Left forelimb (tissue), 1 donor: ENCODE results near the gene SLC7A4.
"Not testable (repeated sequence)": the region's sequence is repeated elsewhere in the genome, so short reads cannot be mapped to it uniquely, and the experiment has no call there.

Experiments used
- DNase-seq: peaks from one replicate; pipeline ENCODE4 v3.0.0-alpha.2; 2018; ENCODE audit warnings: low spot score

Gene SLC7A4

GRCh38 chr22:21016644-21017420, 15.5 kb downstream of the SLC7A4 start:
- no peak for DNase-seq

GRCh38 chr22:21015466-21016006, 16.8 kb downstream of the SLC7A4 start:
- no peak for DNase-seq

- DNase-seq: peak; percentile 81
These were observed 17.5 kb downstream of the SLC7A4 start, which contains the start of gene P2RX6 for GRCh38 chr22:21014726-21015465. TSS of gene P2RX6 (plus strand) at chr22:21015165. CDS start at chr22:21015175, 10 bp downstream.

DNA sequence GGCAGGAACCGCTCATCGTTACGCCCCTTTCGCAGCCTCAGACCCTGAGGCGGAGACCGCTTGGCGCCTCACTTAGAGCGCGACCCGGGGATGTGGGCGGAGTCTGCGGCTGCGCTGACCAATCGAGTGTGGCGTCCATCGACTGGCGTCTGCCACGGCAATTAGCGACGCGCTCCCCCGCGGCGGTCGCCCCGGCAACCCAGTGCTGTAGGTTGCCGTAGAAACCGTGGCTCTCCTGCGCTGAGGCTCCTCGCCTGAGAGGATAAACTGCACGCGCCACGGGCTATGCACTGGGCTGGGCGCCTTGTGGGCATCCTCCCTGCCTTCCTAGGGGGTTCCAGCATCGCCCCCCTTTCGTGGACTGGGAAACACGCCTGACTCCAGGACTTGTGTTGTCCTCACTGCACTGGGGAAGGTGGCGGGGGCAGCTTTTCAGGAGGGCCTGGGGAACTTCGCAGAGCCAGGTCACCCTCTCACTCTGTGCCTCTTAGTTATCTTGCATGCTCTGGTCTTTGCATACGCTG, 18.1 kb downstream of the SLC7A4 start:
- DNase-seq: peak; percentile 92

GRCh38 chr22:21013657-21014201, 18.6 kb downstream of the SLC7A4 start:
- no peak for DNase-seq

GRCh38 chr22:21012446-21013407, 19.6 kb downstream of the SLC7A4 start:
- no peak for DNase-seq

GRCh38 chr22:21010426-21011113, 21.8 kb downstream of the SLC7A4 start:
- DNase-seq: no peak

- no peak for DNase-seq
These were observed 22.5 kb downstream of the SLC7A4 start for GRCh38 chr22:21009638-21010425.

- not testable (repeated sequence) for DNase-seq
These were observed 23.2 kb downstream of the SLC7A4 start for GRCh38 chr22:21009208-21009607.

- DNase-seq: no peak
These were observed 28.6 kb downstream of the SLC7A4 start for GRCh38 chr22:21003782-21004181.

DNA sequence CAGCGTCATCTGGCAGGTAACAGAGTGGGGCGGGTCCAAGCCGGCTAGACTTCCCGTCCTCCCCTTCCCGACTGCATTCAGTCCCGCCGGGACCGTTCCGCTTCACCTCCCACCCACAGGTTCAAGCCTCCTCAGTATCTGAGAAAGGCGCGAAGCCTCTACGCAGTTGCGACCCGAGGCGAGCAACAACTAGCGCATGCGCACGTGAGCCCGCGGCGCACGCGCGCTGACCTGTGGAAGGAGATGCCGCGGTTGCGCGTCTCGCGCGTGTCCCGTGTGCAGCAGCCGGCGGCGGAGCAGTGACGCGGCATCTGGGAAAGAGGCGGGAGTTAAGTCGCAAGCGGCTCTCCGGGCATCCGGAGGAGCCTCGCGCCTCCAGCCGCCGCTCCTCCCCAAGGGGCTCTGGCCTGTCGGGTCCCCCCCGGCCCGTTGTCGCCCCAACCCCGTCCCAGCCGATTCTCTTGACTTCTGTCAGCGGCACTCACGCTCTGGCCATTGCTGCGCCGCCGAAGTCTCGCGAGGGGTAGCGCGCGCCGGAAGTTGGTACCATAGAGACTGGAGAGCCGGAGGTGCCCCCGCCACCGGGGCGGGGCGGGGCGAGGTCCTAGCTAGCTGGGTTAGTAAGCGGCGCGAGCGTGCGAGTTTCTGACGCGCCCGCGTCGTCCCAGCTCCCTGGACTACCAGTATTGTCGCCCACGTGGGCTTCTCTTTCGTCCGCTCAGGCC, 30.6 kb downstream of the SLC7A4 start, which contains the start of gene THAP7:
THAP7 (minus strand) TSS at position 518 of the 725 bp plus-strand sequence; CDS start at position 311, 207 bp downstream.
- peak; percentile 98 for DNase-seq

GRCh38 chr22:21000987-21001600, 31.3 kb downstream of the SLC7A4 start:
- no peak for DNase-seq

DNA sequence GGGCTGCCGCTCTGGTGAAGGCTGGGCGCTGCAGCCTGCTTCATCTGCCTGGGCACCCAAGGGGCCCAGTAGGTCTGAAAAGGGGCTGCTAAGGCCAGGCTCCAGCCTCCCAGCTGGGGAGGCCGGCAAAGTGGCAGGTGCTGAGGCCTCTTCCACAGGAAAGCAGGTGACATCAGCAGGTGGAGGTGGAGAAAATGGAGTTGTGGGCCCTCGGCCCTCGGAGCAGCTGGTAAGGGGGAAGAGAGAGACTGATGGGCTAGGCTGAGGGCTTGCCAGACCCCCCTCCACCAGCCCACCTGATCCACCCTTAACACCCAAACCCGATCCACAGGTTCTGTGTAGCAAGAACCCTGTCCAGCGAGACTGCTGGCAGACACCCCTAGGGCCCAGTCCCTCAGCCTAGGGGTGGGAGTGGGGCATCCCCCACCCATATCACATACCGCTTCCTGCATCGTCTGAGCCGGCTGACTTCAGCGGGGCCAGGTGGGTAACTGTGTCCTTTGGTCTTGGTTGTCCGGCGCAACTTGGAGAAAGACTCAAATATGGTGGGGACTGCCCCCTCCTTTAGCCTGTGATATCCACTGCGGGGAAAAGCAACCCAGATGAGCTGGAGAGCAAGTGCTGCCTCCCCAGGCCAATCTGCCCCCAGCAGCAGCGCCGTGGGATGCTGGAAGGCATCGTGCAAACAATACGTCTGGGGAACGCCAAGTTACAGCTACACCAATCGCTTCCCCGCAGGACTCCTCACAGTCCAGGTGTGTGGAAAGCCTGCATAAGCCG, 32.0 kb downstream of the SLC7A4 start:
- no peak for DNase-seq

DNA sequence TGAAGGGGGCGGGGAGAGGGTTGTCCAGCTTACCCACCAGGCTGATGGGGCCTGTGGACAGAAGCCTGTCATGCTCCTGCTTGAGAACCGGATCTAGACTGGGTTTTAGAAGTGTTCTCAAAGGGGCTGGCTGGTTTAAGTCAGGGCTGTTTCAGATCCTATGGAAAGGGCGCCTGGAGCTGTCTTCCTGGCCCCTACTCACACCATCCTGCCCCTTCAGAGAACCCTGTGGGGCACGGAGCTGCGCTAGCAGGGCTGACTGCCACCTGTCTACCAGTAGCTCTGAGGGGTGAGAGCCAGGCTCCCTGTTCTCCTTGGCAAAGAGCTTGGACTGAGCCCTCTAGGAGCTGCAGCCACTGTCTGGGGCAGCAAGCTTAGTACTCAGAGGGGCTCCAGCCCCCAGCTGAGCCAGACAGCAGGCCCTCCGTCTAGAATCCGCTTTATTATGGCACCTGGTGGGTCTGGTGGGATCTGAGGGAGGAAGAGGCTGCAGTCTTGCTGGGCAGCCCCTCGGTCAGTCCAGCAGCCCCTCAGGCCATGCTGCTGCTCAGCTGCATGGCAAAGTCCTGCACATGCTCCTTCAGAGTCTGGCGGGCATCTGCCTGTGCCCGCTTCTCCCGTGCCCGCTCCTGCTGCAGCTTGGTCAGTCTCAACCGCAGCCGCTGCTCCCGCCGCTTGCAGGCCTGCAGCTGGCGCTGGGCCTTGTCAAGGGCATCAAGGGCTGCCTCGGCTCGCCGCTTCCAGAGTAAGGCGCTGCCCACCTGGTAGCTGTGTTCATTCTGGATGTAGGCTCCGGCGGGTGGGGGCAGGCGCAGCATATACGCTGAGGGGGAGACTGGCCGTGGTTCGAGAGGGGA, 32.8 kb downstream of the SLC7A4 start:
- no peak for DNase-seq

GRCh38 chr22:20998411-20999336, 33.7 kb downstream of the SLC7A4 start:
- DNase-seq: no peak
